ENCODE measurements around the gene GPR42. TPM values are rescaled to one million over a fixed set of nuclear protein-coding genes. Genes with fewer than 3 reads are reported as not detected.

Gene GPR42
- polyA plus RNA-seq (2011; rRNA removed) (not detected in 2 replicates), polyA minus RNA-seq (2011; rRNA and poly(A)+ RNA removed) (not detected in 2 replicates)

GRCh38 chr19:35370722-35371121 is at the start of gene GPR42:
Gene GPR42 (plus strand): TSS chr19:35371068. CDS start chr19:35371360, 292 bp downstream.
- CTCF ChIA-PET = no interaction called here
- no peaks in the 10 kb centered on the region for H3K9me3 ChIP-seq (ENCODE audit: control insufficient read depth, insufficient read depth, low read length)
- TF ChIP-seq, protein P1, sequence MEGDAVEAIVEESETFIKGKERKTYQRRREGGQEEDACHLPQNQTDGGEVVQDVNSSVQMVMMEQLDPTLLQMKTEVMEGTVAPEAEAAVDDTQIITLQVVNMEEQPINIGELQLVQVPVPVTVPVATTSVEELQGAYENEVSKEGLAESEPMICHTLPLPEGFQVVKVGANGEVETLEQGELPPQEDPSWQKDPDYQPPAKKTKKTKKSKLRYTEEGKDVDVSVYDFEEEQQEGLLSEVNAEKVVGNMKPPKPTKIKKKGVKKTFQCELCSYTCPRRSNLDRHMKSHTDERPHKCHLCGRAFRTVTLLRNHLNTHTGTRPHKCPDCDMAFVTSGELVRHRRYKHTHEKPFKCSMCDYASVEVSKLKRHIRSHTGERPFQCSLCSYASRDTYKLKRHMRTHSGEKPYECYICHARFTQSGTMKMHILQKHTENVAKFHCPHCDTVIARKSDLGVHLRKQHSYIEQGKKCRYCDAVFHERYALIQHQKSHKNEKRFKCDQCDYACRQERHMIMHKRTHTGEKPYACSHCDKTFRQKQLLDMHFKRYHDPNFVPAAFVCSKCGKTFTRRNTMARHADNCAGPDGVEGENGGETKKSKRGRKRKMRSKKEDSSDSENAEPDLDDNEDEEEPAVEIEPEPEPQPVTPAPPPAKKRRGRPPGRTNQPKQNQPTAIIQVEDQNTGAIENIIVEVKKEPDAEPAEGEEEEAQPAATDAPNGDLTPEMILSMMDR (IDR thresholded peaks at IDR 0.05; ENCODE audit: low read depth, low read length) = no peak

GRCh38 chr19:35321291-35321690 is 49.6 kb upstream of the GPR42 start:
- CTCF ChIA-PET = no interaction called here
- POLR2A ChIA-PET = no interaction called here
- DNase-seq (ENCODE audit: low read depth, low spot score) = no peak
- Histone ChIP-seq H3K9me3 (ENCODE audit: control insufficient read depth, insufficient read depth, low read length) (peaks cover 4% of the 10 kb centered on the region; the same call in 1 of the 2 replicates), H3K27ac (ENCODE audit: low read depth, low read length) (no peak overlapping the region), H3K4me3 (ENCODE audit: low read depth, low read length) (no peak overlapping the region), H3K27me3 (ENCODE audit: control insufficient read depth, insufficient read depth, low read length) (no peaks in the 10 kb centered on the region)
- TF ChIP-seq, protein P1 (IDR thresholded peaks at IDR 0.05; ENCODE audit: low read depth, low read length) = no peak

More at GRCh38 chr19:35370722-35371121, at the start of gene GPR42:
- Histone ChIP-seq H3K4me3 (ENCODE audit: low read depth, low read length) (no peak within 1 kb of the TSS), H3K27ac (ENCODE audit: low read depth, low read length) (no peak within 1 kb of the TSS), H3K27me3 (ENCODE audit: control insufficient read depth, insufficient read depth, low read length) (no peaks in the 10 kb centered on the region)
- POLR2A ChIA-PET = no interaction called here
- no peak for DNase-seq (ENCODE audit: low read depth, low spot score)

- Histone ChIP-seq H3K27ac (ENCODE audit: low read depth, low read length) (no peak overlapping the region), H3K4me3 (ENCODE audit: low read depth, low read length) (no peak overlapping the region), H3K9me3 (ENCODE audit: control insufficient read depth, insufficient read depth, low read length) (peaks cover 4% of the 10 kb centered on the region; the same call in 1 of the 2 replicates), H3K27me3 (ENCODE audit: control insufficient read depth, insufficient read depth, low read length) (peaks cover 5% of the 10 kb centered on the region)
- TF ChIP-seq, protein P1 (IDR thresholded peaks at IDR 0.05; ENCODE audit: low read depth, low read length) = no peak
- POLR2A ChIA-PET = no interaction called here
- DNase-seq (ENCODE audit: low read depth, low spot score) = no peak
- CTCF ChIA-PET = no interaction called here
Measured at GRCh38 chr19:35322014-35322413, 48.9 kb upstream of the GPR42 start.

- CTCF ChIA-PET = interaction anchor here (0.6 kb wide), 1 partner anchor 277 kb away, joined by 3 read pairs; no protein-coding TSS in a partner anchor
Measured at GRCh38 chr19:35327642-35328041, 43.2 kb upstream of the GPR42 start.

DNA sequence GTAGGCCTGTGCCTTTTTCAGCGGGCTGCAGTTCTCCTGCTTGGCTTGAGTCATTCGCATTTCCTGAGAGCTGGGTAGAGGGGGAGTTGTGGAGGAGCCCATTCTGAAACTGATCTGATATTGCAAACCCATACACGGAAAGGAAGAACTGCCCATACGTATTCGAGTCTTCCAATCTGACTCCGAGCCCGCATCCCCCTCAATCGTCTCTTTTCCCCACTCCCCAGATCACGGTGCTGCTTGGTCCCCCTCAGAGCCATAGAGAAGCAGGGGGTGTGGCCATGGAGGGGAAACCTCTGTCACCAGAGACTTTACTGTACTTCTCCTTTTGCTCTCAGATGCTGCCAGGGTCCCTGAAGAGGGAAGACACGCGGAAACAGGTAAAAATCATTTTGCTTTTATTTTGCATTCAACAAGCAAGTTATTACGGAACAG is 42.0 kb upstream of the GPR42 start, which contains the start of gene CD22:
Gene CD22 (plus strand): TSS at position 337 of the 435 bp plus-strand sequence. CDS start 2,854 bp downstream, outside the sequence.
- Histone ChIP-seq H3K9me3 (ENCODE audit: control insufficient read depth, insufficient read depth, low read length) (no peaks in the 10 kb centered on the region), H3K4me3 (ENCODE audit: low read depth, low read length) (no peak within 1 kb of the TSS), H3K27ac (ENCODE audit: low read depth, low read length) (no peak within 1 kb of the TSS), H3K27me3 (ENCODE audit: control insufficient read depth, insufficient read depth, low read length) (peaks cover 8% of the 10 kb centered on the region)
- DNase-seq (ENCODE audit: low read depth, low spot score) = no peak
- CTCF ChIA-PET = no interaction called here
- POLR2A ChIA-PET = no interaction called here
- TF ChIP-seq, protein P1 (IDR thresholded peaks at IDR 0.05; ENCODE audit: low read depth, low read length) = no peak

More at GRCh38 chr19:35327642-35328041, 43.2 kb upstream of the GPR42 start:
- POLR2A ChIA-PET = no interaction called here
- H3K4me3 ChIP-seq (ENCODE audit: low read depth, low read length) = no peak overlapping the region
- no peaks in the 10 kb centered on the region for H3K9me3 ChIP-seq (ENCODE audit: control insufficient read depth, insufficient read depth, low read length)
- DNase-seq (ENCODE audit: low read depth, low spot score) = no peak
- no peak overlapping the region for H3K27ac ChIP-seq (ENCODE audit: low read depth, low read length)
- TF ChIP-seq, protein P1 (IDR thresholded peaks at IDR 0.05; ENCODE audit: low read depth, low read length) = 0 out of 2 replicates have a peak, but pooled peaks have one; percentile 21
- H3K27me3 ChIP-seq (ENCODE audit: control insufficient read depth, insufficient read depth, low read length) = peaks cover 8% of the 10 kb centered on the region

Data from AG04450 (cell line).